Measurements from ENCODE around the gene PKIG. TPM values are rescaled to one million over a fixed set of nuclear protein-coding genes. Genes with fewer than 3 reads are reported as not detected.

The PKIG gene
- polyA plus RNA-seq, 1 of the 3 experiments (the other 2 are of a cell fraction): 92.9 TPM

DNA sequence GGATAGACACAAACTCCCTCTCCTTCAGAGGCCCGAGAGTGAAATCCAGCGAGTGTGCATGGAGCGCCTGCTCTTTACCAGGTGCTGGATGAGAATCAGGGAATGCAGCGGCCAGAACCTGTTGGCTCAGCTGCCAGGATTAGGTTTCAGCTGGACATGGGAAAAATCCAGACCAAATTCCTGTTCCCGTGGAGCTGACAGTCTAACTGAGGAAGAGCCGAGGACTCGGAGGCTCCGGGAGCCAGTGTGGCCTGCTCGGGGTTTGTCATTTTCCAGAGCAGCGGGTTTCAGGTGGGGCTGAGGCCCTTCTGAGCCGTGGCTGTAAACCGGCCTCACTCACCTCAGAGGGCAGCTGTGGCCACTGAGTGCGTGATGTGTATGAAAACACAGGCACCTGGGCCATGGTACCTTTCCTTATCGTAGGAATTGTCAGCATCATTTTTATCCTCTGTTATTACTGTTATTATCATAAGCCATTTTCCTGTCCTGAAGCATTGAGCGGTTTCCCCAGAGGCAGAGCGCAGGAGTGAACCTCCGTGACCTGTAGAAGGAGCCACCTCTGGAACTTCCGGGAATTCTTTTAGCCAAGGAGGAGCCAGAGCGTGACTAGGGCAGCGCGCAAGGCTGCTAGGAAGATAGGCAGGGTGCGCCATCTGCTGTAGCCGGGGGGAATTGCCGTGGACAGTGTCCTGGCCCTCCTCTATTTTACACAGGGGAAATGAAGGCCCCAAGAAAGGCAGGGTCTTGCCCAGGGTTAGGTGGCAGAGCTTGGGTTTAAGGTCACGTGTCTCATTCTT lies 27.3 kb downstream of the PKIG start (continued):
- TF ChIP-seq, protein P1, sequence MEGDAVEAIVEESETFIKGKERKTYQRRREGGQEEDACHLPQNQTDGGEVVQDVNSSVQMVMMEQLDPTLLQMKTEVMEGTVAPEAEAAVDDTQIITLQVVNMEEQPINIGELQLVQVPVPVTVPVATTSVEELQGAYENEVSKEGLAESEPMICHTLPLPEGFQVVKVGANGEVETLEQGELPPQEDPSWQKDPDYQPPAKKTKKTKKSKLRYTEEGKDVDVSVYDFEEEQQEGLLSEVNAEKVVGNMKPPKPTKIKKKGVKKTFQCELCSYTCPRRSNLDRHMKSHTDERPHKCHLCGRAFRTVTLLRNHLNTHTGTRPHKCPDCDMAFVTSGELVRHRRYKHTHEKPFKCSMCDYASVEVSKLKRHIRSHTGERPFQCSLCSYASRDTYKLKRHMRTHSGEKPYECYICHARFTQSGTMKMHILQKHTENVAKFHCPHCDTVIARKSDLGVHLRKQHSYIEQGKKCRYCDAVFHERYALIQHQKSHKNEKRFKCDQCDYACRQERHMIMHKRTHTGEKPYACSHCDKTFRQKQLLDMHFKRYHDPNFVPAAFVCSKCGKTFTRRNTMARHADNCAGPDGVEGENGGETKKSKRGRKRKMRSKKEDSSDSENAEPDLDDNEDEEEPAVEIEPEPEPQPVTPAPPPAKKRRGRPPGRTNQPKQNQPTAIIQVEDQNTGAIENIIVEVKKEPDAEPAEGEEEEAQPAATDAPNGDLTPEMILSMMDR (IDR thresholded peaks at IDR 0.05): peak; percentile 98
- no peak for TF ChIP-seq TEAD4 (IDR thresholded peaks at IDR 0.05; ENCODE audit: borderline replicate concordance, insufficient read depth)
- no peak for TF ChIP-seq EZH2phosphoT487 (IDR thresholded peaks at IDR 0.05; ENCODE audit: borderline replicate concordance, low read depth)
- TF ChIP-seq SMC3 (IDR thresholded peaks at IDR 0.05; ENCODE audit: low read depth, low read length): peak; percentile 96
- no peak for TF ChIP-seq EP300 (IDR thresholded peaks at IDR 0.05; ENCODE audit: borderline replicate concordance in 1 of 2, low read depth in 1 of 2, low read length in 1 of 2)
- TF ChIP-seq GABPA (IDR thresholded peaks at IDR 0.05; ENCODE audit: low read depth): peak; percentile 42; the same call in 1 of the 2 replicates
- TF ChIP-seq, protein P2, sequence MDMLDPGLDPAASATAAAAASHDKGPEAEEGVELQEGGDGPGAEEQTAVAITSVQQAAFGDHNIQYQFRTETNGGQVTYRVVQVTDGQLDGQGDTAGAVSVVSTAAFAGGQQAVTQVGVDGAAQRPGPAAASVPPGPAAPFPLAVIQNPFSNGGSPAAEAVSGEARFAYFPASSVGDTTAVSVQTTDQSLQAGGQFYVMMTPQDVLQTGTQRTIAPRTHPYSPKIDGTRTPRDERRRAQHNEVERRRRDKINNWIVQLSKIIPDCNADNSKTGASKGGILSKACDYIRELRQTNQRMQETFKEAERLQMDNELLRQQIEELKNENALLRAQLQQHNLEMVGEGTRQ (IDR thresholded peaks at IDR 0.05; ENCODE audit: borderline replicate concordance, low read depth, low read length): no peak
- no peak for TF ChIP-seq GATA2 (CRISPR knock-in tag; IDR thresholded peaks at IDR 0.05)
- TF ChIP-seq ELF1 (IDR thresholded peaks at IDR 0.05): peak; percentile 87
- no peak for TF ChIP-seq JUND (IDR thresholded peaks at IDR 0.05)

DNA sequence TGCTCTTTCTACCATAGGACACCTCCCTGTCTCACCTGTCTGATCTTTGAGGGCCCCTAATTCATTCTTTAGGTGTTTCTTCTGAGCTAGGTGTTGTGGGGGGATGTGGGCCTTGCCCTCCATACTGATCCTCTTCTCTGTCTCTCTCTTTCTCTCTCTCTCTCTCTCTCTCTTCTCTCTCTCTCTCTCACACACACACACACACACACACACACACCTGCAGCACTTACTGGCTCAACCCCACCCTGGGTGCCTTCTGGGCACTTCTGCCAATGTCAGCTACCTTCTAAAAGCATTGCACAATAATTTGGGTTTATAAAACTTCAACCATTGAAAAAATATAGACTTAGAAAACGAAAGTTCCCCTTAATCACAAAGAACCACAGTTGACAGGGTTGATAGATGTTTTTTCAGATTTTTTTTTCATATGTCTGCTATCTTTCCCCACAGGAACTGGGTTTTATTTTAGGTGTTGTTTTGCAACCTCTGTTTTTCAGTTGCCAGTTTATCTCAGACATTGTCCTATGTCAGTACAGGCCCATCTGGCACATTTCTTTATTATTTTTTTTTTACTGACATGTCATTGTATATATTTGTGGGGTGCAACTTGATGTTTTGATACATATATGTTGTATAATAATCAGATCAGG lies 28.1 kb downstream of the PKIG start:
- no peak for TF ChIP-seq JUND (IDR thresholded peaks at IDR 0.05)
- no peak for TF ChIP-seq YY1 (IDR thresholded peaks at IDR 0.05; ENCODE audit: low read depth)
- no peak overlapping the region for H3K4me2 ChIP-seq
- CTCF ChIA-PET: interaction anchor here (0.6 to 3.5 kb wide), 64 partner anchors 8 to 494 kb away, joined by 3 to 26 read pairs (median 5); partner anchors contain the start of genes PKIG, SERINC3 and TTPAL

More for the DNA sequence above, 28.1 kb downstream of the PKIG start:
- POLR2A ChIA-PET: interaction anchor here (0.6 kb wide), 1 partner anchor 90 kb away, joined by 4 read pairs; no protein-coding TSS in a partner anchor
- H3K4me1 ChIP-seq (ENCODE audit: control insufficient read depth in 1 of 2, insufficient read depth in 2 of 2, low read depth in 1 of 2, low read length in 1 of 2): peaks cover 0 to 10% of the 10 kb centered on the region in 2 experiments; a peak in 1 of 4 replicates
- H3K36me3 ChIP-seq (replicated peaks in 1 of 2; ENCODE audit: control insufficient read depth in 1 of 2, insufficient read depth in 2 of 2, low read length in 1 of 2): peaks cover 4 to 6% of the 10 kb centered on the region in 2 experiments
- H3K27ac ChIP-seq (ENCODE audit: low read depth in 2 of 2, low read length in 1 of 2): peak overlapping the region in 1 of 2 experiments; percentile 10; a peak in 1 of 4 replicates
- H3K9me3 ChIP-seq: no peaks in the 10 kb centered on the region
- H3K79me2 ChIP-seq (ENCODE audit: insufficient read depth): peaks cover 21% of the 10 kb centered on the region
- peaks cover 7% of the 10 kb centered on the region for H3F3A ChIP-seq (replicated peaks; ENCODE audit: insufficient read depth)
- no peak overlapping the region for H3K4me3 ChIP-seq (ENCODE audit: low read depth in 2 of 2, low read length in 1 of 2)
- no peak for DNase-seq
- 0% methylated on average over 1 of the region's 1 CpG for WGBS (ENCODE audit: low lambda C conversion rate)
- no peak overlapping the region for H2AFZ ChIP-seq (ENCODE audit: low read depth)
- no peaks in the 10 kb centered on the region for H4K20me1 ChIP-seq (ENCODE audit: insufficient read depth)
- no peak overlapping the region for H3K9ac ChIP-seq
- H3K27me3 ChIP-seq (ENCODE audit: insufficient read depth): no peaks in the 10 kb centered on the region
- no peaks in the 10 kb centered on the region for H3K9me2 ChIP-seq
